SK-N-SH treated with all-trans-retinoic acid at 6 μM for 48 hours (cell line): ENCODE data around the gene MDFIC.

Experiments
- ISL1 ChIP-seq: fragments of 250-450 bp; sonication (Bioruptor Pico); IDR thresholded peaks from 2 replicates; pipeline ENCODE4 v2.1.2; 2022; ENCODE audit warnings: mild to moderate bottlenecking, moderate library complexity
- RARB ChIP-seq: fragments of 250-450 bp; sonication (Bioruptor Pico); IDR thresholded peaks from 2 replicates; pipeline ENCODE4 v1.8.0; 2021; ENCODE audit warnings: mild to moderate bottlenecking, moderate library complexity
- ZFP3 ChIP-seq: fragments of 250-450 bp; sonication (Bioruptor Pico); IDR thresholded peaks from 2 replicates; pipeline ENCODE4 v1.5.0; 2020; ENCODE audit warnings: mild to moderate bottlenecking, moderate library complexity
- TF ChIP-seq, protein P1 (sequence below): fragments of 250-450 bp; sonication (Bioruptor Pico); IDR thresholded peaks from 2 replicates; pipeline ENCODE4 v1.8.0; 2021; ENCODE audit warnings: low read depth, mild to moderate bottlenecking, moderate library complexity, borderline replicate concordance
- TF ChIP-seq, protein P2 (sequence below): fragments of 250-450 bp; sonication (Bioruptor Pico); IDR thresholded peaks from 2 replicates; pipeline ENCODE4 v1.8.0; 2020; ENCODE audit warnings: mild to moderate bottlenecking, moderate library complexity, borderline replicate concordance
- TF ChIP-seq, protein P3 (sequence below): fragments of 250-450 bp; sonication (Bioruptor Pico); IDR thresholded peaks from 2 replicates; pipeline ENCODE4 v1.5.0; 2020; ENCODE audit warnings: mild to moderate bottlenecking, moderate library complexity
- TF ChIP-seq, protein P4 (sequence below): fragments of 250-450 bp; sonication (Bioruptor Pico); IDR thresholded peaks from 2 replicates; pipeline ENCODE4 v1.5.1; 2020; ENCODE audit warnings: low read depth, mild to moderate bottlenecking, moderate library complexity

DNA sequence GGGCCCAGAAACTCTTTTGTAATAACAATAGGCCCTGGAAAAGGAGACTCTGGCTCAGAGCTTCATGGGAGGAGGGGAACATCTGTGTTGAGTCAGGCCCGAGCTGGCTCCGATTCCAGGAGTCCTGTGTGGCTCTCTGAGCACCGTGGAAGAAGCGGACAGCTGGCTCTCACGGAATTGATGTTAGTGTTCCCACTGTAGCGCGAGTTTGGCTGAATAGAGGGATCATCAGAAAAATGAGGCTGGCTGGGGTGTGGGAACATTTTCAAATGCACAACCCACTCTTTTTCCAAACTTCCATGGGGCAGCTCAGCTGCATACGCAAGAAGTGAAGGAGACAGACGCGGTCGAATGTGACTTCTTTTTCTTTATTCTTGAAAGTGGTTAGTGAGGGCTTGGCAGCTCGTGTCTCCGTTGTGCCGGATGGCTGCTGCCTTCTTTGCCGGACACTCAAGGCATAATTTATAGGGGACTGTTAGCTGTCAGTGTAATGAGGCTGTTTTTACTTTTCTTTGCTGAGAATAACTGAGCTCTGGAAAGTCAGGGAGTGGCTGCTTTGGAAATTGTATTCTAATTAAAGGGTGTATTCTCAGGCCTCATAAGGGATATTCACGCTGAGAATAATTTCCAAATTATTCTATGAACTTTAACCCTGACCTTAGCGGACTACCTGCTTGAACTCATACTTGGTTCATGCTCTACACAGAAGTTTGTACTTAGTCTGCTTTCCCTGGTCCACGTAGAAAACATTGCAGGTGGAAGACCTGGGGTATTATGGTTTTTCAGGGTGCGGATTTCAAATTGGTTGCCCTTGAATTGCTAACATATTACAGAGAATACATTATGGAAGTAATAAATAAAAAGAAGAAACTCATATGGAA lies 23.1 kb downstream of the MDFIC start:
- TF ChIP-seq RARB (CRISPR knock-in tag) (no peak), ZFP3 (CRISPR knock-in tag) (no peak), ISL1 (no peak)
- TF ChIP-seq, protein P1, sequence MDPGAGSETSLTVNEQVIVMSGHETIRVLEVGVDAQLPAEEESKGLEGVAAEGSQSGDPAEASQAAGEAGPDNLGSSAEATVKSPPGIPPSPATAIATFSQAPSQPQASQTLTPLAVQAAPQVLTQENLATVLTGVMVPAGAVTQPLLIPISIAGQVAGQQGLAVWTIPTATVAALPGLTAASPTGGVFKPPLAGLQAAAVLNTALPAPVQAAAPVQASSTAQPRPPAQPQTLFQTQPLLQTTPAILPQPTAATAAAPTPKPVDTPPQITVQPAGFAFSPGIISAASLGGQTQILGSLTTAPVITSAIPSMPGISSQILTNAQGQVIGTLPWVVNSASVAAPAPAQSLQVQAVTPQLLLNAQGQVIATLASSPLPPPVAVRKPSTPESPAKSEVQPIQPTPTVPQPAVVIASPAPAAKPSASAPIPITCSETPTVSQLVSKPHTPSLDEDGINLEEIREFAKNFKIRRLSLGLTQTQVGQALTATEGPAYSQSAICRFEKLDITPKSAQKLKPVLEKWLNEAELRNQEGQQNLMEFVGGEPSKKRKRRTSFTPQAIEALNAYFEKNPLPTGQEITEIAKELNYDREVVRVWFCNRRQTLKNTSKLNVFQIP, result no peak
- TF ChIP-seq, protein P2, sequence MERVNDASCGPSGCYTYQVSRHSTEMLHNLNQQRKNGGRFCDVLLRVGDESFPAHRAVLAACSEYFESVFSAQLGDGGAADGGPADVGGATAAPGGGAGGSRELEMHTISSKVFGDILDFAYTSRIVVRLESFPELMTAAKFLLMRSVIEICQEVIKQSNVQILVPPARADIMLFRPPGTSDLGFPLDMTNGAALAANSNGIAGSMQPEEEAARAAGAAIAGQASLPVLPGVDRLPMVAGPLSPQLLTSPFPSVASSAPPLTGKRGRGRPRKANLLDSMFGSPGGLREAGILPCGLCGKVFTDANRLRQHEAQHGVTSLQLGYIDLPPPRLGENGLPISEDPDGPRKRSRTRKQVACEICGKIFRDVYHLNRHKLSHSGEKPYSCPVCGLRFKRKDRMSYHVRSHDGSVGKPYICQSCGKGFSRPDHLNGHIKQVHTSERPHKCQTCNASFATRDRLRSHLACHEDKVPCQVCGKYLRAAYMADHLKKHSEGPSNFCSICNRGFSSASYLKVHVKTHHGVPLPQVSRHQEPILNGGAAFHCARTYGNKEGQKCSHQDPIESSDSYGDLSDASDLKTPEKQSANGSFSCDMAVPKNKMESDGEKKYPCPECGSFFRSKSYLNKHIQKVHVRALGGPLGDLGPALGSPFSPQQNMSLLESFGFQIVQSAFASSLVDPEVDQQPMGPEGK, result no peak
- TF ChIP-seq, protein P3, sequence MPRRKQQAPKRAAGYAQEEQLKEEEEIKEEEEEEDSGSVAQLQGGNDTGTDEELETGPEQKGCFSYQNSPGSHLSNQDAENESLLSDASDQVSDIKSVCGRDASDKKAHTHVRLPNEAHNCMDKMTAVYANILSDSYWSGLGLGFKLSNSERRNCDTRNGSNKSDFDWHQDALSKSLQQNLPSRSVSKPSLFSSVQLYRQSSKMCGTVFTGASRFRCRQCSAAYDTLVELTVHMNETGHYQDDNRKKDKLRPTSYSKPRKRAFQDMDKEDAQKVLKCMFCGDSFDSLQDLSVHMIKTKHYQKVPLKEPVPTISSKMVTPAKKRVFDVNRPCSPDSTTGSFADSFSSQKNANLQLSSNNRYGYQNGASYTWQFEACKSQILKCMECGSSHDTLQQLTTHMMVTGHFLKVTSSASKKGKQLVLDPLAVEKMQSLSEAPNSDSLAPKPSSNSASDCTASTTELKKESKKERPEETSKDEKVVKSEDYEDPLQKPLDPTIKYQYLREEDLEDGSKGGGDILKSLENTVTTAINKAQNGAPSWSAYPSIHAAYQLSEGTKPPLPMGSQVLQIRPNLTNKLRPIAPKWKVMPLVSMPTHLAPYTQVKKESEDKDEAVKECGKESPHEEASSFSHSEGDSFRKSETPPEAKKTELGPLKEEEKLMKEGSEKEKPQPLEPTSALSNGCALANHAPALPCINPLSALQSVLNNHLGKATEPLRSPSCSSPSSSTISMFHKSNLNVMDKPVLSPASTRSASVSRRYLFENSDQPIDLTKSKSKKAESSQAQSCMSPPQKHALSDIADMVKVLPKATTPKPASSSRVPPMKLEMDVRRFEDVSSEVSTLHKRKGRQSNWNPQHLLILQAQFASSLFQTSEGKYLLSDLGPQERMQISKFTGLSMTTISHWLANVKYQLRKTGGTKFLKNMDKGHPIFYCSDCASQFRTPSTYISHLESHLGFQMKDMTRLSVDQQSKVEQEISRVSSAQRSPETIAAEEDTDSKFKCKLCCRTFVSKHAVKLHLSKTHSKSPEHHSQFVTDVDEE (CRISPR knock-in tag), result no peak
- TF ChIP-seq, protein P4, sequence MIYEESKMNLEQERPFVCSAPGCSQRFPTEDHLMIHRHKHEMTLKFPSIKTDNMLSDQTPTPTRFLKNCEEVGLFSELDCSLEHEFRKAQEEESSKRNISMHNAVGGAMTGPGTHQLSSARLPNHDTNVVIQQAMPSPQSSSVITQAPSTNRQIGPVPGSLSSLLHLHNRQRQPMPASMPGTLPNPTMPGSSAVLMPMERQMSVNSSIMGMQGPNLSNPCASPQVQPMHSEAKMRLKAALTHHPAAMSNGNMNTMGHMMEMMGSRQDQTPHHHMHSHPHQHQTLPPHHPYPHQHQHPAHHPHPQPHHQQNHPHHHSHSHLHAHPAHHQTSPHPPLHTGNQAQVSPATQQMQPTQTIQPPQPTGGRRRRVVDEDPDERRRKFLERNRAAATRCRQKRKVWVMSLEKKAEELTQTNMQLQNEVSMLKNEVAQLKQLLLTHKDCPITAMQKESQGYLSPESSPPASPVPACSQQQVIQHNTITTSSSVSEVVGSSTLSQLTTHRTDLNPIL (CRISPR knock-in tag), result no peak
